COLO829 (cell line): ENCODE results near the gene TNS1.
"Not testable (repeated sequence)": the region's sequence is repeated elsewhere in the genome, so short reads cannot be mapped to it uniquely, and the experiment has no call there.

Source experiments
- DNase-seq: peaks from one replicate; pipeline ENCODE4 v3.0.0; 2012; ENCODE audit warnings: low spot score

Gene TNS1

DNA sequence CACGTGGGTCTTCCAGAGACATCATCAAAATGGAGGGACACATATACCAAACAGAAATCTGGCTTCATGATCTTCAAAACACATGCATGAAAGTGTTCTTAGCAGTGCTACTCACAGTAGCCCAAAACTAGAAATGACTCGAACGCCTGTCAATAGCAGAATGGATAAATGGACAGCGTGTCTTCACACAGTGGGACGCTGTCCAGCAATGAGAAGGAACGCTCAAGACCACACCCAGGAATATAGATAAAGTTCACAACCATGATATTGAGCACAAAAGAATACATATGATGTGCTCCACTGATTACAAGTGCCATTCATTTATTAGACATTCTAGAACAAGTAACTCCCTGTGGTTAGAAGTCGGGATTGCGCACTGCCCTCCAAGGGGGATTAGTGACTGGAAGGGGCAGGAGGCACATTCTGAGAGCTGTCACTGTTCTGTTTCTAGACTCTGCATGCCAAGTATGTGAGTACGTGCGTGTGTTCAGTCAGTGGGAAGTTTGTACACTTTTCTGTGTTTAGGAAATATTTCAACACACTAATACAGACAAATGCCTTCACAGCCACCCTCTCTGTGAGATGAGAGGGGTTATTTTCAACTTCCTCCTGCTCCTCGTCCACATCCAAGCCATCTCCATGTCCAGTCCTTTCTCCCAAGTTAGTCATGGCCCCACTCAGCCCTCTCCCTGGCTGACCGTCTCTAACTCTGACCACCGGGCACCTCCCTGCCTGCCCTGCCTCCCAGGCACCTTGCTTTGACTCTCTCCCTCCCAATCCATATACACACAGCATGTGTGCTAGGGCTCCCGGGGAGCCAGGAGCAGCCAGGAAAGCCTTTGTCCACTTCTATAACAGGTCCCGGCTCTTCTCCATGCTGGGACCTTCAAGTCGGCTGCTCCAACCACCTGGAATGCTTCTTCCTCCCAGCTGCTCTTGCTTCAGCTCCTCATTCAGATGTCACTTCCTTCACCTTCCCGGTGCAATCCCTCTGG is 26.9 kb upstream of the TNS1 start:
- no peak for DNase-seq

- no peak for DNase-seq
Observed at GRCh38 chr2:218028562-218029348, 26.0 kb upstream of the TNS1 start.

DNA sequence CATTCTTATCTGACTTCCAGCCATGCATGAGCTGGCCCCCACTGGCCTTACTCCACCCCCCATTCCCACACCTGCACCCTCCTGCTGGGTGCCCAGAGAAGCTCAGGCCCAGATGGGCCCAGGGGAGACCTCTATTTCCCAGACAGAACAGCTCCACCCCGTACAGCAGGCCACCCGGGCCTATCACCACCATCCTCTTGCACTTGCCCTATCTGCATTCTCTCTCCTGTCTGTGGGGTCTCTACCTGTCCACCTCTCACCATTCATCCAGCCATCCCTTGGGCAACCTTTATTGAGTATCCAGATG is 25.3 kb upstream of the TNS1 start:
- no peak for DNase-seq

GRCh38 chr2:218027426-218028188 is 24.8 kb upstream of the TNS1 start:
- DNase-seq: no peak

DNA sequence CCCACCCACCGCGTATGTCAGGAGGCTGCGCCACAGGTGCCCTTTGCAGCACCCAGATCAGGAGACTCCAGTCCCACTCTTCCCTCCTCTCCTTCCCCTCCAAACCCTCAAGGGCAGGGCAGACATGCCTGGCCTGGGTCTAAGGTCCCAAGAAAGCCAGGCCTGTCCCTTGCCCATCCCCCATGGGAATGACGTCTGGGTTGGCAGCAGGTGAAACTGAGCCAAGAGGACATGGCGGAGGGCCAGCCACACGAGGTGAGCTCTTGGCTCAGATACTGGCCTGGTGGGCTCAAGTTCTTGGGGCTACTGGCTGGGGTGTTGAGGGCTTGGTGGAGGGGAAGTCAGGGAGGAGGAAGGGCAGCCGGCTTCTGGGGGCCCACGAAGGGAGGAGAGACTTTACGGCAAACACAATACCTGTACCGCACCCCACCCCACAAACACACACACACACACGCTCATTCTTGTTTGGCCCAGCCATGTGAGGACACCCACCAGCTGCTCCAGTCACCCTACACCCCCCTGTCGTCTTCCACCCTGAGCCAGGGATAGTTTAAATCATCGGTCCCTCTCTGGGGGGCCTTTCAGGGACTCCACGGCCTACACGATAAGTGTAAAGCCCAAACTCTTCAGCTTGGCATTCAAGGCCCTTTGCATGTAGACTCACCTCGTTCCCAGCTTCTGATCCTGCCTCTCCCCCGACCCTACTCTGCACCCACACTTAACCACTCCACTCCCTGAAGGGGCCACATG is 24.1 kb upstream of the TNS1 start:
- no peak for DNase-seq

- no peak for DNase-seq
Observed at GRCh38 chr2:218026244-218026643, 23.4 kb upstream of the TNS1 start.

DNA sequence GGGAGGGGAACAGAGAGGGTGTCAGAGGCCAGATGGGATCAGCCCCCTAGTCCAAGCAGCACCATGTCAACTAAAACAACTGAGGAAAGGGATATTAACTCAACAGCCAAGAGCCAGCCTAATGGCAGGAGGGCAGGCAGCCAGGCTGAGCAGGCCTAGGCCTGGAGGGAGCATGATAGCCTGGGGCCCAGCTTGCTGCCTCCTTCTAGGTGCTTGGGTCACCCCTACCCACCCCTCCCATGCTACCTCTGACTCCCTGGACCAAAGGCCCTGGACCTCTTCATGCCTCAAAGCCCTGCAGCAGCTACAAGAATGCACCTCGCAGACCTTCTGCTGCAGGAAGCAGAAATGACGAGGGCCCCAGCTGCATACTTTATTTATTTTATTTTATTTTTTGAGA is 22.1 kb upstream of the TNS1 start:
- no peak for DNase-seq

- DNase-seq: no peak
Observed at GRCh38 chr2:218024336-218024735, 21.5 kb upstream of the TNS1 start.

DNA sequence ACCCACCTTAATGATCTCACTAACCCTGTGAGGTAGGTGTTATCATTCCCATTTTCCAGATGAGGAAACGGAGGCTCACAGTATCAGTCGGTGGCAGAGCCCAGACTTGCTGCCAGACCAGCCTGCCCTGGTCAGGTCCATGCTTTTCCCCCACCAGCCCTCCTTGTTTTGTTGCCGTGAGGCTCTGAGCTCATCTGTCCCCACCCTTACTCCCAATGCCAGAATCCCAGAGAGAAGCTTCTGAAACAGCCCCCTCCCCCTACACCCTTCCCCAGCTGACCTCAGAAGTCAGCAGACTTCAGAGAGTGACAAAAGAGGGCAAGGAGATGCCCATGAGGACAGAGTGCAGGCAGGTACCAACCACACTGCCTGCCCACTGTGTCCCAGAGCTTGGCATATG is 20.8 kb upstream of the TNS1 start:
- no peak for DNase-seq

GRCh38 chr2:218022851-218023530 is 20.2 kb upstream of the TNS1 start:
- no peak for DNase-seq

DNA sequence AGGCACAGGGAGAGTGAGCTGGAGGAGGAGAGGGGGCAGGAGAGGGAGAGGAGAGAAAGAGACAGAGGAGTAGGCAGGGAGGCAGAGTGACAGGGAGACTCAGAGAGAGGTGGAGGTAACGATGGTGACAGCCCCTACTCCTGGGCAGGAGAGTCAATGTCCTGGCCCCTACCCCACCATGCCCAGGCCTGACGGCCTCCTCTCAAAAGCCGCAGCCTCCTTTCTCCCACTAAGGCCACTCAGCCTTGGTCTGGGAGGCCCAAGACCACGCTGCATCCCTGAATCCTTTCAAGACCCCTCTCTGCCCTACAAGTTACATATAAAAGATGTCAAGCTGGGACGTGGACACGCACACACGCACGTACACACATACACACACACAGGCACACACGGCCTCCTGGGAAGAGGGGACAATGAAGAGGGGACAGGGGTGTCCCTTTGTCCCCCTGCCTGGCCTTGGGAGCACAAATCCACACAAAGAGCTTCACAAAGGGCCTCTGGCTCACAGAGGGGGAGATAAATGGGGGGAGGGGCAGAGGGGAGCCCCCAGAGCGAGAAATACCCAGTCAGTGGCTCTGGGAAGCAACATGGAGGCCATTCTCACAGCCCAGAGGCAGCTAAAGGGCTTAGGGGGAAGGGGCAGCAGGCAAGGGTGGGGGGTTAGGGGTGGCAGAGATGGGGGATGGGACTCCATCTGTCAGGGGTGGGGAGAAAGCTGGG is 19.5 kb upstream of the TNS1 start:
- DNase-seq: no peak

DNA sequence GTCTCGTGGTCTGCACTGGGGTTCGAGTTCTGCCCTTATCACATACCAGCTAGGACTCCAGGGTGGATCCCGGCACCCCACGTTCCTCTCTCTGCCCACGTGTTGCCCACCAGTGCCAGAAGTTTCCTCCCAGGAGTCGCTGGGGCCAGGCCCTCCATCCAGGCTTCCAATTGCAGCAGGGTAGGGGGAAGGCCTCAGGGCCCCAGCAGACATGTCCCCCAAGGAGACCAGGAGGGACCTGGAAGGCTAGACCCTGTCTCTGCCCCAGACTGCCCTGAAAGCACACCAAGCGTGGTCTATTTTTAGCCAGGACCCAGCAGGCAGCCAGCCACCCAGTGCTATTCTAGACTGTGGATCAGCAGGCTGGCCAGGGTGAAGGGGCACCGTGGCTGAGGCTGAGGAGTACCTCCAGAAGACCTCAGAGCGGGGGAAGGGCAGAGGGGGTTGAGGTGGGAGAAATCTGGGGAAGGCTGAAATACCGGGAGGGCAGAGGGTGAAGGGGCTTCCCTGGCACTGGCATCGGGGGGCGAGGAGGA is 18.8 kb upstream of the TNS1 start:
- no peak for DNase-seq

GRCh38 chr2:218020966-218021535 is 18.3 kb upstream of the TNS1 start:
- no peak for DNase-seq

DNA sequence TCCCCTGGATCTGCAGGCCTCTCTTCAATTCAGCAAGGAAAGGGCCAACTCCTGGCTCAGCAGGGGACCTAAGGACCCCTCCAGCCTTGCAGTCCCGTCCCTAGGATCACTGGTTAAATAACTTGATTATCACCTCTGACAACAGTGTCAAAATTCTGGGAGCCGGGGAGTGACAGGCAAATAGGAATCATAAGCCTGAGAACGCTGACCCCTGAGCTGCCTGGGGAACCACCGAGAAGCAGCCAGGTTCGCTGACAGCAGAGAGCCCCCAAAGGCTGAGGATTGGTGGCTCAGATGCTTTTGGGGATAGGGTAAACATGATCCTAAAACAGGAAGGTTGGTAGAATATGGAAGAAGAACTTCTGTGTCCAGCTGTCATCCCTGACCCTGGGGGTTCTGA is 17.5 kb upstream of the TNS1 start:
- DNase-seq: no peak

GRCh38 chr2:218019411-218020060 is 16.7 kb upstream of the TNS1 start:
- DNase-seq: no peak

DNA sequence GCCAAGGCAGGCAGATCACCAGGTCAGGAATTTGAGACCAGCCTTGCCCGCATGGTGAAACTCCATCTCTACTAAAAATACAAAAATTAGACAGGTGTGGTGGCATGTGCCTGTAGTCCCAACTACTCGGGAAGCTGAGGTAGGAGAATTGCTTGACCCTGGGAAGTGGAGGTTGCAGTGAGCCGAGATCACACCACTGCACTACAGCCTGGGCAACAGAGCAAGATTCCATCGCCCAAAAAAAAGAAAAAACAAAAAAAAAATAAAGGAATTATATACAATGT is 16.0 kb upstream of the TNS1 start:
- not testable (repeated sequence) for DNase-seq

DNA sequence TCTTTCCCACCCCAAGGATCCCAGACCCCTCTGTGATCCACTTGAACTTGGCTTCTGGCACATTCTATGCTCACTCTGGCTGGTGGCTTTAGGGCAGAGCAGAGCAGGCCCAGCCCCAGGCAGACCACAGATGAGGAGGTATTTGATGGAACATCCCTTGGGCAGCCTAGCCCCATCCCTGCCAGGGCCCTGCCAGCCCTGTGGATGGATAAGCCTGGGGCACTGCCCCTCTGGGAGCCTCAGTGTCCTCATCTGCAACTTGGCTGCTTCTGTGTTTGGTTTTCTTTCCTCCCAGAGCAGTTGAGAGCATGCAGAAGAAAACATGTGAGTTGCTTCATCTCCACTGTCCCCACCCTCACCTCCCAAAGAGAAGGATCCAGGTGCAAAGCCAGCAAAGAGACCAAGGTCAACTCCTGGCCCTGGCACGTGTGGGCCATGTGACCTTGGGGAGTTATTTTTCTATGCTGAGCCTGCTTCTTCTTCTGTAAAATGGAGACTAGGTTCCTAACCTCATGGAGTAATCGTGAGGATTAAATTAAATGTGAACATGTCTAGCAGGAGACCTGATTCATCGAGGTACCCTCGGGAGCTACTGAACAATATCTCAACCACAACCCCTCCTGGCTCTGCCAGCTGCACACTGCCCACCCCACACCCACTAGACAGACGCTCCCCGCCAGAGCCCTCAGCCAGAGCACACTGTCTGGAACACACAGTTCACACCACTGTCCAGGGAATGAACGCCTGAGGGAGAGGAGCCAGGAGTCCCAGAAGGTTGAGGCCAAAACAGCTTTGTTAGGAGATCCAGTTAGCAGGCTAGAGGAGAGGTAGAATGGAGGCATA is 14.6 kb upstream of the TNS1 start:
- DNase-seq: no peak

DNA sequence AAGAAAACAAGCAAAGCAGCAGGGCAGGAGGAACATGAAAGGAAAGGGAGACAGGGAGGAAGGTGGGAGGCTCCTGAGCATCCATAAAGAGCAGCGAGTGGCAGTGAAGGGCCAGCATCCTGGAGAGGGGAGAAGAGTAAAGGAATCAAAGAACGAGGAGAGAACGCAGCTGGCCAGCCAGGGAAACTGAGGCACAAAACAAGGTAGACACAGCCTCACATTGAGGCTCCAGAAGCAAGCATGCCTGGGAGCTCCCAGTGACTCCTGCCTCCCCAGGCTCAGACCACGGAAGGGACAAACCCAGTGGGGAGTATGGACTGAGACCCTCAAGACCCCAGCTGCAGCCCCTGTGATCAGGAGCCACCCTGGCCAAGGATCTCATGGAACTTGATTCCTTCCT is 14.0 kb upstream of the TNS1 start:
- DNase-seq: no peak
